ENCODE data around the gene UQCR11. TPM values are rescaled to one million over a fixed set of nuclear protein-coding genes. Genes with fewer than 3 reads are reported as not detected.

The UQCR11 gene
- total RNA-seq, 1 donor from 2014 or later = 30.7 TPM

Small RNA genes lying within 50 kb of the gene (small RNA-seq; reads per million reads assigned to genes)
- gene AC005943.2 (ENCODE audit: low replicate concordance) (not detected), gene RN7SL477P (ENCODE audit: low replicate concordance) (not detected), gene RNU6-1223P (ENCODE audit: low replicate concordance) (not detected)

Other genes with a start within 250 kb of the UQCR11 start
- gene NDUFS7, start 221.6 kb downstream of the UQCR11 start, total RNA-seq = 21.4 TPM
- 10.3 TPM for gene GAMT, start 203.9 kb downstream of the UQCR11 start, total RNA-seq
- 25.8 TPM for gene DAZAP1, start 197.9 kb downstream of the UQCR11 start, total RNA-seq
- 418 TPM for gene RPS15, start 167.1 kb downstream of the UQCR11 start, total RNA-seq
- 193 TPM for gene APC2, start 155.3 kb downstream of the UQCR11 start, total RNA-seq
- 13.5 TPM for gene C19orf25, start 126.2 kb downstream of the UQCR11 start, total RNA-seq
- 2.2 TPM for gene PCSK4, start 115.1 kb downstream of the UQCR11 start, total RNA-seq
- gene REEP6, start 114.3 kb downstream of the UQCR11 start, total RNA-seq = 0.98 TPM
- gene ADAMTSL5, start 92.4 kb downstream of the UQCR11 start, total RNA-seq = under 0.01 TPM
- 0.74 TPM for gene PLK5, start 81.4 kb downstream of the UQCR11 start, total RNA-seq
- 31.2 TPM for gene MEX3D, start 37.1 kb downstream of the UQCR11 start, total RNA-seq
- gene MBD3, start 12.6 kb downstream of the UQCR11 start, total RNA-seq = 40.1 TPM
- 19.4 TPM for gene TCF3, start 47.2 kb upstream of the UQCR11 start, total RNA-seq
- not detected for gene ONECUT3, start 148.0 kb upstream of the UQCR11 start, total RNA-seq
- gene ATP8B3, start 206.8 kb upstream of the UQCR11 start, total RNA-seq = under 0.01 TPM
- 9.6 TPM for gene REXO1, start 243.0 kb upstream of the UQCR11 start, total RNA-seq